ENCODE results near the gene GPN3.

The GPN3 gene

DNA sequence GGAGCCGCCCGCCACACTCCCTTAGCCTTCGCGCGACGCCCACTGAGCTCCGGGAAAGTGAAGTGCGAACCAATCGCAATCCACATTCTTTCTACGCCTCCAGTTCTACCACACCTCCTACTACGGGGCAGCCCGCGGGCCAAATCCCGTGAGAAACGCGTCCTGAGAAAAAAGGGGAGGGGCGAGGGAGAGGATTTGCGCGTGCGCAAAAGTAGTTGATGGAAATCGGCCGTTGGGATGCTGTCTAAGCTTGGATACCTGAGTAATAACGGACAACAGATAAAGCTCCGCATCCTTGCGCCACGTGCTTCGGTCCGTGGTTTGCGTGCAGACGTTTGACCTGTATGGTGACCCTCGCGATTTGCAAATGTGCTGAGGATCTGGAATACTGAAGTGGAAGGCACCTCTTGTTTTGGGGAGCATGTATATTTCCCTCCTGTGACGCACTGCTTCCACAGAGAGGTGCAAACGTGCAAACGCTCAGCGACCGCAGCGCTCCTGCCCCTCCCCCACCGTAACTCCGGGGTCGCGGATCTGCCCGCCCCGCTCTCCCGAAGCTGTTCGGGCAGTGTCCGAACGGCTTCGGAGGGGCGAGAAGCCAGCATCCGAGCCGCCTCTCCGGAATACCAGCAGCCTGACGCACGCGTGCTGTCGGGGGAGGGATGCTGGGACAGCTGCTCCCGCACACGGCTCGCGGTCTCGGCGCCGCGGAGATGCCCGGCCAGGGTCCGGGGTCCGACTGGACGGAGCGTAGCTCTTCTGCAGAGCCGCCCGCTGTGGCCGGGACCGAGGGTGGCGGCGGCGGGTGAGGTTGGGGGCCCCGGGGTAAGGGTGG, at the start of gene GPN3, which contains the start of gene FAM216A:
Gene GPN3 (minus strand): TSS at position 44 of the 835 bp plus-strand sequence. CDS start 54 bp downstream, outside the sequence.
Gene FAM216A (plus strand): TSS at position 632 of the 835 bp plus-strand sequence. CDS start 31 bp downstream, at position 663.
- DNase-seq (ENCODE audit: low spot score): peak; percentile 95
- TF ChIP-seq, protein P1, sequence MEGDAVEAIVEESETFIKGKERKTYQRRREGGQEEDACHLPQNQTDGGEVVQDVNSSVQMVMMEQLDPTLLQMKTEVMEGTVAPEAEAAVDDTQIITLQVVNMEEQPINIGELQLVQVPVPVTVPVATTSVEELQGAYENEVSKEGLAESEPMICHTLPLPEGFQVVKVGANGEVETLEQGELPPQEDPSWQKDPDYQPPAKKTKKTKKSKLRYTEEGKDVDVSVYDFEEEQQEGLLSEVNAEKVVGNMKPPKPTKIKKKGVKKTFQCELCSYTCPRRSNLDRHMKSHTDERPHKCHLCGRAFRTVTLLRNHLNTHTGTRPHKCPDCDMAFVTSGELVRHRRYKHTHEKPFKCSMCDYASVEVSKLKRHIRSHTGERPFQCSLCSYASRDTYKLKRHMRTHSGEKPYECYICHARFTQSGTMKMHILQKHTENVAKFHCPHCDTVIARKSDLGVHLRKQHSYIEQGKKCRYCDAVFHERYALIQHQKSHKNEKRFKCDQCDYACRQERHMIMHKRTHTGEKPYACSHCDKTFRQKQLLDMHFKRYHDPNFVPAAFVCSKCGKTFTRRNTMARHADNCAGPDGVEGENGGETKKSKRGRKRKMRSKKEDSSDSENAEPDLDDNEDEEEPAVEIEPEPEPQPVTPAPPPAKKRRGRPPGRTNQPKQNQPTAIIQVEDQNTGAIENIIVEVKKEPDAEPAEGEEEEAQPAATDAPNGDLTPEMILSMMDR (IDR thresholded peaks at IDR 0.05; ENCODE audit: extremely low read depth, missing control alignments): no peak

DNA sequence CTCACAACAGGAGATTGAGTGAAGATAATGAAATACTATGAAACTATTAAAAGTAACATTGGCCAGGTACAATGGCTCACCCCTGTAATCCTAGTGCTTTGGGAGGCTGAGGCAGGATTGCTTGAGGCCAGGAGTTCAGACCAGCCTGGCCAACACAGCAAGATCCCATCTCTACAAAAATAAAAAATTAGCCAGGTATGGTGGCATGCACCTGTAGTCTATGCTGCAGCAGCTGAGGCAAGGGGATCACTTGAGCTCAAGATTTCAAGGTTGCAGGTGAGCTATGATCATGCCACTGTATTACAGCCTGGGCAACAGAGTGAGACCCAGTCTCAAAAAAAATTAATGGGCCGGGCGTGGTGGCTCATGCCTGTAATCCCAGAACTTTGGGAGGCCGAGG, 48.9 kb upstream of the GPN3 start:
- DNase-seq (ENCODE audit: low spot score): no peak
- TF ChIP-seq, protein P1 (IDR thresholded peaks at IDR 0.05; ENCODE audit: extremely low read depth, missing control alignments): no peak

DNA sequence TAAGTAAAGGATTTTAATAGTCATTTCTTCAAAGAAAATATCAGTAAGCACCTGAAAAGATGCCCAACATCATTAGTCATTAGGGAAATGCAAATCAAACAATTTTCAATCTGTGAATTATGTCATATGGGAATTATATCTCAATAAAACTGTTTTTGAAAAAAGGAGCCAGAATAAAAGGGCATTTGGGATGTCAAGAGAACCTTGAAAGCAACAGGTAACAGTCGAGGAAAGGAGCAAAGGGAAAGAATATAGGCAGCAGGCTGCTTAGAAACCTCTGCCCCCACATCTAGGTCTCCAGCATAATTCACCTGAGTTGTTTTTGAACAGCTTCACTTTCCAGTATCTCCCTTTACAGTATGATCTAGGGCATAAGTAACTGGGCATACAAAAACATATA, 46.3 kb upstream of the GPN3 start:
- DNase-seq (ENCODE audit: low spot score): no peak
- TF ChIP-seq, protein P1 (IDR thresholded peaks at IDR 0.05; ENCODE audit: extremely low read depth, missing control alignments): no peak

DNA sequence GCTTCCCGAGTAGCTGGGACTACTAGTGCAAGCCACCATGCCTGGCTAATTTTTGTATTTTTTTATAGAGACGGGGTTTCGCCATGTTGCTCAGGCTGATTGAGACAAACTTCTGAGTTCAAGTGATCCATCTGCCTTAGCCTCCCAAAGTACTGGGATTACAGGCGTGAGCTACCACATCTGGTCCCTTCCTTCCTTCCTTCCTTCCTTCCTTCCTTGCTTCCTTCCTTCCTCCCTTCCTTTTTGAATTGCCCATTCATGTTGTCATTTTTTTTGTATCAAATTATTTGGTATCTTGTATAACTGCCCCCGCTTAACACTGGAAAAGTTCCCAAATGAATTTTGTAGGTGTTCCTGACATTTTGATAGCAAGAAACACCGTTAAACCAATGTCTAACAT, 45.8 kb upstream of the GPN3 start:
- TF ChIP-seq, protein P1 (IDR thresholded peaks at IDR 0.05; ENCODE audit: extremely low read depth, missing control alignments): no peak
- no peak for DNase-seq (ENCODE audit: low spot score)

DNA sequence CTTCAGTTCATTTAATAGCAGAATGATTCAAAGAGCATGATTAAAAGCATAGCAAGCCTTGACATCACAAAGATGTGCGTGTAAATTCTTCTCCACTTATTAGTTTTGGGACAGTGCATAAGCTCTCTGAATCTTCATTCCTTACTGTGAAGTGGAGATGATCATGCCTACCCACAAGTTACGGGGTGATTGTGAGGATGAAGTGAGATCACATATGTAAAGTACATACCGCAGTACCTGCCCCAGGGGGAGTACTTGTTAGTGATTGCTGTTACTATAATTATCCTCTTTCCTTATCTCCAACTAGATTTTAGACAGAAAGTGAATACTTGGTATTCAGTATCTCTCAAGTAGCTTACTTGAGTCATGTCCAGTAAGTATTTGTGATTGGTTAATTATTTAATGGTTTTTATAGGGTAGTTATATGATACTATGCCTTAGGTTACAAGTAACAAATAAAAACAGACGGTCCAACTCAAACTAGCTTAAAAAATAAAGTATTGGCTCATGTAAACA, 40.1 kb upstream of the GPN3 start:
- DNase-seq (ENCODE audit: low spot score): no peak
- TF ChIP-seq, protein P1 (IDR thresholded peaks at IDR 0.05; ENCODE audit: extremely low read depth, missing control alignments): no peak

DNA sequence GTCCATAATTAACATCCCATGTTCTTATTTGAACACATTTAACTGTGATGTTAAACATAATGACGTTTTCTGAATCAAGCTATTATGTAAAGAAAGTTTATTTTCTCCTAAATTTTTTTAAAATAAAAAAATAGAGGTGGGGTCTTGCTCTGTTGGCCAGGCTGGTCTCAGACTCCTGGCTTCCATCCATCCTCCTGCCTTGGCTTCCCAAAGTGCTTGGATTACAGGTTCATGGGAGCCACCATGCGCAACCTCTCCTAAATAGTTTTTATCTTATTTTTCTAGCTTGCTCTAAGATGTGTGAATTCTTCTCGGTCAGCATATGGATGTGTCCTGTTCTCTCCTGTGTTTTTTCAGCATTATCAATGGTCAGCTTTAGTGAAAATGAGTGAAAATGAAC, 37.3 kb upstream of the GPN3 start:
- DNase-seq (ENCODE audit: low spot score): no peak
- TF ChIP-seq, protein P1 (IDR thresholded peaks at IDR 0.05; ENCODE audit: extremely low read depth, missing control alignments): no peak

DNA sequence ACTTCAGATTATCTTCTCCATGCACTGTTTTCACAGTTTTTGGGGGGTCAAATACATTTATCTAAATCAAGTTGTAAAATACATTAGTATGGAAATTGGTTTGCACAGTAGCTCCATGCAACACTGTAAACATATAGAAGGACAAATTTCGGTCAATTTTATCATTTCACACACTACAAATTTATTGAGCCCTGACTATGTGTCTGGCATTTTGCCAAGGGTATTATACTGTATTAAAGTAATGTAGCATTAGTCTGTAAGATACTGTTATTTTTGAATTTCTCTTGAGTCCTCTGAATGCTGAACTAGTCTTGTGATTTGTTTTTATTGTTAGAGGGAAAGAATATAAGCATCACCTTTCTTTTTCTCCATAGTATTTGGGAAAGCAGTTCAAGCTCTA, 35.4 kb upstream of the GPN3 start:
- TF ChIP-seq, protein P1 (IDR thresholded peaks at IDR 0.05; ENCODE audit: extremely low read depth, missing control alignments): no peak
- no peak for DNase-seq (ENCODE audit: low spot score)
